DMS79 (cell line): Measurements from ENCODE around the gene UBL4B.

Experiments
- DNase-seq: peaks from one replicate; lab custom pipeline; 2025; lab: John Stamatoyannopoulos, UW

The UBL4B gene

GRCh38 chr1:110153407-110153950, 41.2 kb downstream of the UBL4B start:
- no peak for DNase-seq

GRCh38 chr1:110155878-110156522, 43.8 kb downstream of the UBL4B start:
- DNase-seq, result no peak

DNA sequence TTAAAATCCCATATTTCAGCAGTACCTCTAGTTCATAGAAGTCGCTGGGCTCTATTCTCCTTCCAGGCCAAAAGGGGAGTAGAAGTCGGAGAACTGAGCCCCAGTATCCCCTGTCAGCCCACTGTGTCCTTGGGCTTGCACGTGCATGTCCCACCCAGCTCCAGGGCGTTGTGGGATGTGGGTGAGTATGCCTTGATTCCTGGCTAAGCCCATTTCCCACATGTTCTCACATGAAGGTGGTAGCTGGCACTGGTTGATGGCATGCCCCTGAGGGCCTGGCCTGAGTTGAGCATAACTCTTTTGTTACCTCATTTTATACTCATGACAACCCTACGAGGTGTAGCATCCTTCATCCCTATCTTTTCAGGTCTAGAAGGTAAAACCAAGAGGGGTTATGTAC, 46.0 kb downstream of the UBL4B start:
- DNase-seq, result no peak

GRCh38 chr1:110159168-110159567, 46.9 kb downstream of the UBL4B start:
- DNase-seq, result no peak

- no peak for DNase-seq
These were observed 48.4 kb downstream of the UBL4B start for GRCh38 chr1:110160538-110161100.

DNA sequence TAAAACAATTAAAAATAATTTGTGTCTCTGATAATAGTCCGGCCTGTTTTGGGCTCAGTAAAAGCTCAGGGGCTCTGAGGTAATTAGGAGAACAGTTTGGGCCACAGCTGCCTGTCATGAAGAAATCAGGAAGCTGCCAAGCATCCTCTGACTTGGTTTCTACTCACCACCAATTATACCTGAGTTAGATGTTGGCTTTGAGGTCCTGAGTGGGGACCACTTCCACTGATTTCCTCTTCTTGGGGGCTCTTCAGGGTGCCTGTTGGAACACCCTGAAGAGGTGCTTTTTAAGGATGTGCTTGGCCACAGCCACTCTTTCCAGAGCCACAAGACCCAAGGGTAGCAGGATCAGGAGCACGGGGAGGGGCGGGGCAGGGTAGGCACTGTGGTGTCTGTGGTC, 48.9 kb downstream of the UBL4B start:
- DNase-seq, result no peak

DNA sequence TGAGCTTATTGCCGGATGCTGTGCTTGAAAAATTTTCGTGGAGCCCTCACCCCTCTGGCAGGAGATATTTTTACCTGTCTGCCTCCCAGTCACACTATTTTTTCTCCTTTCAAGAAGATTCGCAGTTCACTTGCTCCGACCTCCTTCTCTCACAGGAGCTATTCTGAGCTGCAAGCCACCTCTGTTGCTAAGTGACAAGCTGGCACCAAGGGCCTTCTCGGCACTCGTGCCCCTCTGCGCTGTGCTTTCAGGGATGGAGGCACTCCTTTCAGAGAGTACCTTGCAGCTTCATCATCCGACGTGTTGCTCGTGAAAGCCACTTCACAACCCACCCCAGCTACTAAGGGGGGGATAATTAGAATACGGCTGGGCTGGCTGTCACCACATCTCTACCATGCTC, 49.6 kb downstream of the UBL4B start:
- DNase-seq, result peak; percentile 96
